A549 (cell line): ENCODE measurements around the gene SCYGR5. TPM values are rescaled to one million over a fixed set of nuclear protein-coding genes. Genes with fewer than 3 reads are reported as not detected.
"Not testable (repeated sequence)": the region's sequence is repeated elsewhere in the genome, so short reads cannot be mapped to it uniquely, and the experiment has no call there.

ENCODE experiments used
- ATAC-seq, 2 experiments: fragments of 200-7000 bp in 1 of 2; fragments of >200 bp in 1 of 2; cut with Nextera tagmentation in 1 of 2; cut with Tn5 transposase in 1 of 2; 3 replicates each; pipeline versions ENCODE4 v1.8.0 to v1.9.1; 2018 to 2020; ENCODE audit warnings: mild to moderate bottlenecking in 1 of 2, moderate library complexity in 1 of 2
- CTCF ChIA-PET: fragments of 300-600 bp; sonication (Branson Sonifier 250); formaldehyde crosslinking; extraction: SDS; loops from one replicate; lab custom pipeline; 2021; ENCODE audit warnings: antibody characterized with exemption, inconsistent platforms; lab: Yijun Ruan, JAX
- POLR2A ChIA-PET: fragments of 350-600 bp; formaldehyde crosslinking; extraction: SDS; loops from one replicate; lab custom pipeline; 2021; ENCODE audit warnings: antibody characterized with exemption, inconsistent platforms; lab: Yijun Ruan, JAX
- DNase-seq, 2 experiments: peaks; one replicate each; pipeline versions ENCODE4 v3.0.0 to v3.0.0-alpha.2; 2011 to 2016; ENCODE audit warnings: low read depth in 1 of 2, low spot score in 1 of 2
- FAIRE-seq: peaks from 2 replicates; lab custom pipeline; 2011; peaks lifted over from hg19 to GRCh38; lab: Jason Lieb, UNC
- H3K27ac ChIP-seq, 2 experiments: fragments of >200 bp; sonication (Bioruptor Twin); formaldehyde crosslinking; 3 replicates each; pipeline ENCODE4 v1.5.1; 2016 to 2017
- H3K4me1 ChIP-seq: fragments of >200 bp; sonication (Bioruptor Twin); formaldehyde crosslinking; 3 replicates; pipeline ENCODE4 v1.6.1; 2016
- H3K4me2 ChIP-seq: fragments of >200 bp; sonication (Bioruptor Twin); formaldehyde crosslinking; 3 replicates; pipeline ENCODE4 v1.6.1; 2016
- H3K4me3 ChIP-seq: fragments of >200 bp; sonication (Bioruptor Twin); formaldehyde crosslinking; 3 replicates; pipeline ENCODE4 v1.5.1; 2016
- H3K9me3 ChIP-seq: fragments of >200 bp; sonication (Bioruptor Twin); formaldehyde crosslinking; 3 replicates; pipeline ENCODE4 v1.6.1; 2016
- CBX2 ChIP-seq: fragments of 200-600 bp; sonication (generic); IDR thresholded peaks from 2 replicates; pipeline ENCODE4 v1.6.1; 2016; ENCODE audit warnings: low read depth, mild to moderate bottlenecking, borderline replicate concordance
- EP300 ChIP-seq, 2 experiments: fragments of >200 bp; sonication (Bioruptor Twin); formaldehyde crosslinking; IDR thresholded peaks; 2 replicates in 1 of 2; 3 replicates in 1 of 2; pipeline ENCODE4 v1.6.1; 2016 to 2017
- FOXS1 ChIP-seq: fragments of 250-450 bp; sonication (Bioruptor Pico); IDR thresholded peaks from 2 replicates; pipeline ENCODE4 v1.5.0; 2020; ENCODE audit warnings: mild to moderate bottlenecking, moderate library complexity
- GATA3 ChIP-seq: IDR thresholded peaks from 2 replicates; pipeline ENCODE4 v1.6.1; 2012; ENCODE audit warnings: borderline replicate concordance
- HOXB13 ChIP-seq: fragments of 250-450 bp; sonication (Bioruptor Pico); IDR thresholded peaks from 2 replicates; pipeline ENCODE4 v1.5.0; 2020; ENCODE audit warnings: low read depth, mild to moderate bottlenecking, moderate library complexity
- JUN ChIP-seq, 2 experiments: fragments of >200 bp; sonication (Bioruptor Twin); formaldehyde crosslinking; IDR thresholded peaks; 2 replicates in 1 of 2; 3 replicates in 1 of 2; pipeline ENCODE4 v1.6.1; 2016 to 2017
- MAFK ChIP-seq: fragments of 450-650 bp; IDR thresholded peaks from 2 replicates; pipeline ENCODE4 v1.6.1; 2014; ENCODE audit not compliant: partially characterized antibody
- POLR2AphosphoS2 ChIP-seq: conservative IDR thresholded peaks from 2 replicates; pipeline ENCODE4 v1.6.1; 2012; ENCODE audit warnings: low read length, improper control_type of control experiment, inconsistent platforms
- RAD21 ChIP-seq, 2 experiments: fragments of >200 bp in 1 of 2; sonication (Bioruptor Twin) in 1 of 2; formaldehyde crosslinking in 1 of 2; IDR thresholded peaks in 1 of 2; conservative IDR thresholded peaks in 1 of 2; 2 replicates in 1 of 2; 3 replicates in 1 of 2; pipeline ENCODE4 v1.6.1; 2012 to 2018; ENCODE audit warnings: inconsistent platforms in 1 of 2
- RARB ChIP-seq: fragments of 250-450 bp; sonication (Bioruptor Pico); IDR thresholded peaks from 2 replicates; pipeline ENCODE4 v1.8.0; 2021; ENCODE audit warnings: mild to moderate bottlenecking, moderate library complexity
- REST ChIP-seq: fragments of 200-600 bp; sonication (generic); IDR thresholded peaks from 2 replicates; pipeline ENCODE4 v1.6.1; 2016; ENCODE audit warnings: antibody characterized with exemption, mild to moderate bottlenecking, moderate library complexity
- RNF2 ChIP-seq: fragments of 200-600 bp; sonication (generic); IDR thresholded peaks from 2 replicates; pipeline ENCODE4 v1.6.1; 2016; ENCODE audit warnings: low read depth, mild to moderate bottlenecking, antibody characterized with exemption, moderate library complexity, borderline replicate concordance
- SMC3 ChIP-seq: fragments of >200 bp; sonication (Bioruptor Twin); formaldehyde crosslinking; IDR thresholded peaks from 3 replicates; pipeline ENCODE4 v1.6.1; 2018; ENCODE audit warnings: inconsistent platforms
- TFCP2L1 ChIP-seq: fragments of 250-450 bp; sonication (Bioruptor Pico); IDR thresholded peaks from 2 replicates; pipeline ENCODE4 v1.5.0; 2021; ENCODE audit warnings: mild to moderate bottlenecking
- TP53 ChIP-seq: fragments of 250-450 bp; sonication (Bioruptor Pico); IDR thresholded peaks from 2 replicates; pipeline ENCODE4 v1.5.0; 2021; ENCODE audit warnings: mild to moderate bottlenecking, moderate library complexity
- ZSCAN20 ChIP-seq: fragments of 250-450 bp; sonication (Bioruptor Pico); IDR thresholded peaks from 2 replicates; pipeline ENCODE4 v1.8.0; 2022; ENCODE audit warnings: mild to moderate bottlenecking, moderate library complexity
- WGBS: methylation state at CpG from one replicate; pipeline ENCODE4 v1.1.6; 2017; ENCODE audit errors: missing lambda C conversion rate; 5-methylcytosine and 5-hydroxymethylcytosine counted together
- polyA minus RNA-seq: library from RNA; depleted of rRNA, polyadenylated mRNA; stranded (reverse); fragments of >200 nt; gene quantifications from 2 replicates; pipeline ENCODE4 v1.2.3, GENCODE V29; 2011; rRNA and poly(A)+ RNA removed
- polyA plus RNA-seq, 4 experiments: library from polyadenylated mRNA; depleted of rRNA in 3 of 4; stranded (reverse); fragments of >200 nt; fragmentation: RNase III in 1 of 4; extraction: RNeasy Plus Mini Kit Qiagen cat#74134 plus additional on column Dnase treatment in 1 of 4; gene quantifications; 2 replicates in 3 of 4; 3 replicates in 1 of 4; pipeline ENCODE4 v1.2.3, GENCODE V29; 2011 to 2017
- TF ChIP-seq, protein P1 (sequence below): IDR thresholded peaks from 2 replicates; pipeline ENCODE4 v1.6.1; 2012; ENCODE audit warnings: low read depth, borderline replicate concordance
- TF ChIP-seq, protein P2 (sequence below): IDR thresholded peaks from 2 replicates; pipeline ENCODE4 v1.6.1; 2012

Gene SCYGR5, protein sequence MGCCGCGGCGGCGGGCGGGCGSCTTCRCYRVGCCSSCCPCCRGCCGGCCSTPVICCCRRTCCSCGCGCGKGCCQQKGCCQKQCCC
- polyA plus RNA-seq (2011; rRNA removed), result not detected in 2 replicates
- polyA plus RNA-seq (2012; cell fraction: cytosol; rRNA removed), result not detected in 2 replicates
- polyA plus RNA-seq (2012; cell fraction: nucleus; rRNA removed), result not detected in 2 replicates
- not detected in 3 replicates for polyA plus RNA-seq (2017; fragmentation: RNase III; extraction: RNeasy Plus Mini Kit Qiagen cat#74134 plus additional on column Dnase treatment)
- polyA minus RNA-seq, result not detected in 2 replicates

DNA sequence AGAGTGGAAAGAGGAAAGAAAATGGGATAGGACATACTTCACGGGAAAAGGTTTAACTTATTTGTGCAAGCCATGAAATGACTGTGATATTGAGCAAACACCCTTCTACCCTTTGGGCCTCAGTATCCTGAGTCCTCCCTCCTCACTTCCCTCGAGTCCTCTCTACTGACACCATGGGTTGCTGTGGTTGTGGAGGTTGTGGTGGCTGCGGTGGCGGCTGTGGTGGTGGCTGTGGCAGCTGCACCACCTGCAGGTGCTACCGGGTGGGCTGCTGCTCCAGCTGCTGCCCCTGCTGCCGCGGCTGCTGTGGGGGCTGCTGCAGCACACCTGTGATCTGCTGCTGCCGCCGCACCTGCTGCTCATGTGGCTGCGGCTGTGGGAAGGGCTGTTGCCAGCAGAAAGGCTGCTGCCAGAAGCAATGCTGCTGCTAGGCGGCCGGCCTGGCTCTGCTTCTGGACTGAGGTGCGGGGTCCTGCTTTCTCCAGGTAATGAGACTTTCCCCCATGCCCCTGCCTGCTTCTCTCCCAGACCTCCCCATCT is at the start of gene SCYGR5:
Gene SCYGR5, plus strand, starts transcription at position 174 of the 540 bp plus-strand sequence. Its CDS starts 0 bp downstream, at position 174.
- FAIRE-seq, H3K4me3 ChIP-seq, POLR2A ChIA-PET, H3K4me2 ChIP-seq, ATAC-seq, H3K4me1 ChIP-seq, H3K27ac ChIP-seq, H3K9me3 ChIP-seq, DNase-seq: not testable (repeated sequence)
- CTCF ChIA-PET, result interaction anchor here (1.5 to 2.3 kb wide), 3 partner anchors 8 to 100 kb away, joined by 3 to 12 read pairs (median 9); no protein-coding TSS in a partner anchor
- 88% methylated on average over 13 of the region's 13 CpGs for WGBS

DNA sequence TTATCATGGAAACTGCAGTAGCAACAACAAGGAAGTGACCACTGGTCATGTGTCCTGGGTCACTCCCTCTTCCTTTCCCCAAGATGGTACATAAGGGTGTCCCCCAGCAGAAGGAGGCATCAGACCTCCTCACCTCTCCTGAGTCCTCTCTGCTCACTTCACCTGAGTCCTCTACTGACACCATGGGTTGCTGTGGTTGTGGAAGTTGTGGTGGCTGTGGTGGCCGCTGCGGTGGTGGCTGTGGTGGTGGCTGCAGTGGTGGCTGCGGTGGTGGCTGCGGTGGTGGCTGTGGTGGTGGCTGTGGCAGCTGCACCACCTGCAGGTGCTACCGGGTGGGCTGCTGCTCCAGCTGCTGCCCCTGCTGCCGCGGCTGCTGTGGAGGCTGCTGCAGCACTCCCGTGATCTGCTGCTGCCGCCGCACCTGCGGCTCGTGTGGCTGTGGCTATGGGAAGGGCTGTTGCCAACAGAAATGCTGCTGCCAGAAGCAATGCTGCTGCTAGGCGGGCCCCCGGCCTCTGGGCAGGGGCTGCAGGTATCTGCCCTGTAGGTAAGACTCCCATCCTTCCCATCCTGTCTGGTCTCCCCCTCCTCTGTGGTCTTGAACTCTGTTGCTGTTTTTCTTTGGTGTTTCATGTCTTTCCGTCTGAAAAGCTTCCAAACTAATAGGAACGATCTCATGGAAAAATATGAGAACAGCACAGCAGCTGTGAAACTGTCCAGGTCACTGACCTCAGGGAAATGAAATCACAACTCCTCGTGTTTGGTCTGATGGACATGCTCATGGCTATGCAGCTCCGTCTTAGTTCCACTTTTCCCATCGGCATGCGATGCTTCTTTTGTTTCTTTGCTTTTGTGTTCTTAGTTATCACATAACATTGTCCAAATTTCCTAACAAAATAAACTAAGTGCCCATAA is 49.0 kb upstream of the SCYGR5 start, which contains the start of gene SCYGR4:
Gene SCYGR4, plus strand, starts transcription at position 183 of the 915 bp plus-strand sequence. Its CDS starts 0 bp downstream, at position 183.
- no peaks in the 10 kb centered on the region for H3K9me3 ChIP-seq
- ATAC-seq, result no peak
- TF ChIP-seq FOXS1 (CRISPR knock-in tag) (no peak), SMC3 (no peak), POLR2AphosphoS2 (no peak), RNF2 (no peak), RARB (CRISPR knock-in tag) (no peak), JUN (IDR thresholded peaks at IDR 0.05) (no peak), HOXB13 (no peak), ZSCAN20 (CRISPR knock-in tag) (no peak), CBX2 (no peak), REST (no peak)
- TF ChIP-seq, protein P1, sequence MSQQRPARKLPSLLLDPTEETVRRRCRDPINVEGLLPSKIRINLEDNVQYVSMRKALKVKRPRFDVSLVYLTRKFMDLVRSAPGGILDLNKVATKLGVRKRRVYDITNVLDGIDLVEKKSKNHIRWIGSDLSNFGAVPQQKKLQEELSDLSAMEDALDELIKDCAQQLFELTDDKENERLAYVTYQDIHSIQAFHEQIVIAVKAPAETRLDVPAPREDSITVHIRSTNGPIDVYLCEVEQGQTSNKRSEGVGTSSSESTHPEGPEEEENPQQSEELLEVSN, result no peak
- TF ChIP-seq, all 56 proteins: peak for 0
- POLR2A ChIA-PET, result no interaction called here
- CTCF ChIA-PET, result no interaction called here
- WGBS, result 79% methylated on average over 12 of the region's 20 CpGs
- Histone ChIP-seq H3K4me3 (no peak within 1 kb of the TSS), H3K4me2 (no peak within 1 kb of the TSS), H3K27ac (no peak within 1 kb of the TSS), H3K4me1 (no peaks in the 10 kb centered on the region)
- DNase-seq (no peak), FAIRE-seq (no peak)

GRCh38 chr2:227623226-227623625 is 43.4 kb upstream of the SCYGR5 start:
- FAIRE-seq (no peak), ATAC-seq (no peak), DNase-seq (no peak)
- H3K4me3 ChIP-seq, result no peak overlapping the region
- POLR2A ChIA-PET, result no interaction called here
- TF ChIP-seq TP53 (CRISPR knock-in tag) (no peak), MAFK (no peak), FOXS1 (CRISPR knock-in tag) (no peak), GATA3 (no peak), TFCP2L1 (CRISPR knock-in tag) (no peak), RAD21 (conservative IDR thresholded peaks at IDR 0.05 in 1 of 2, IDR thresholded peaks at IDR 0.05 in 1 of 2) (no peak), EP300 (IDR thresholded peaks at IDR 0.05) (no peak)
- TF ChIP-seq, protein P2, sequence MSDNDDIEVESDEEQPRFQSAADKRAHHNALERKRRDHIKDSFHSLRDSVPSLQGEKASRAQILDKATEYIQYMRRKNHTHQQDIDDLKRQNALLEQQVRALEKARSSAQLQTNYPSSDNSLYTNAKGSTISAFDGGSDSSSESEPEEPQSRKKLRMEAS, result no peak
- H3K4me1 ChIP-seq, result 0 out of 3 replicates have a peak, but pooled peaks cover 3% of the 10 kb centered on the region
- no peaks in the 10 kb centered on the region for H3K9me3 ChIP-seq
- CTCF ChIA-PET, result interaction anchor here (0.8 kb wide), 1 partner anchor 143 kb away, joined by 3 read pairs; no protein-coding TSS in a partner anchor
- no peak overlapping the region for H3K4me2 ChIP-seq
- H3K27ac ChIP-seq, result 0 out of 6 replicates have a peak overlapping the region, but pooled peaks of 1 of the 2 experiments have one; percentile 31
